Hepatocyte (in vitro differentiated cells): ENCODE measurements around the gene S1PR2. TPM values are rescaled to one million over a fixed set of nuclear protein-coding genes. Genes with fewer than 3 reads are reported as not detected.
A peak's percentile ranks its signal among the peaks of the same experiment; 100 is the strongest.

Experiments
- DNase-seq: peaks from one replicate; pipeline ENCODE4 v3.0.0-alpha.2; 2016; ENCODE audit warnings: low spot score
- H2AFZ ChIP-seq: fragments of 200-600 bp; sonication (generic); 2 replicates; pipeline ENCODE4 v1.6.0; 2016; ENCODE audit warnings: antibody characterized with exemption, mild to moderate bottlenecking
- H3K27ac ChIP-seq: fragments of 200-600 bp; sonication (generic); 2 replicates; pipeline ENCODE4 v1.5.1; 2016; ENCODE audit warnings: mild to moderate bottlenecking
- H3K27me3 ChIP-seq: fragments of 200-600 bp; sonication (generic); 2 replicates; pipeline ENCODE4 v1.6.1; 2016
- H3K36me3 ChIP-seq: fragments of 200-600 bp; sonication (generic); replicated peaks from 2 replicates; pipeline ENCODE4 v1.5.1; 2016; ENCODE audit warnings: low read depth; ENCODE audit not compliant: insufficient read depth
- H3K4me1 ChIP-seq: fragments of 200-600 bp; sonication (generic); 2 replicates; pipeline ENCODE4 v1.5.1; 2016; ENCODE audit warnings: mild to moderate bottlenecking, moderate library complexity; ENCODE audit not compliant: insufficient read depth
- H3K4me2 ChIP-seq: fragments of 200-600 bp; sonication (generic); 2 replicates; pipeline ENCODE4 v1.6.0; 2016
- H3K4me3 ChIP-seq: fragments of 200-600 bp; sonication (generic); 2 replicates; pipeline ENCODE4 v1.5.1; 2016; ENCODE audit warnings: mild to moderate bottlenecking
- H3K79me2 ChIP-seq: fragments of 200-600 bp; sonication (generic); 2 replicates; pipeline ENCODE4 v1.6.0; 2017; ENCODE audit warnings: mild to moderate bottlenecking
- H3K9me2 ChIP-seq: fragments of 200-600 bp; sonication (generic); replicated peaks from 2 replicates; pipeline ENCODE4 v1.6.0; 2017; ENCODE audit warnings: mild to moderate bottlenecking; ENCODE audit not compliant: insufficient read depth
- H3K9me3 ChIP-seq: fragments of 200-600 bp; sonication (generic); 2 replicates; pipeline ENCODE4 v1.5.1; 2016; ENCODE audit warnings: low read depth, mild to moderate bottlenecking
- H4K20me1 ChIP-seq: fragments of 200-600 bp; sonication (generic); 2 replicates; pipeline ENCODE4 v1.6.0; 2016; ENCODE audit warnings: mild to moderate bottlenecking; ENCODE audit not compliant: insufficient read depth, poor library complexity, severe bottlenecking
- EZH2 ChIP-seq: fragments of 200-600 bp; sonication (generic); IDR thresholded peaks from 2 replicates; pipeline ENCODE4 v1.6.1; 2016; ENCODE audit warnings: antibody characterized with exemption, mild to moderate bottlenecking, borderline replicate concordance
- EZH2phosphoT487 ChIP-seq: fragments of 200-600 bp; sonication (generic); IDR thresholded peaks from one replicate; pipeline ENCODE4 v1.6.1; 2018; ENCODE audit warnings: antibody characterized with exemption, mild to moderate bottlenecking, low read depth, moderate library complexity; ENCODE audit not compliant: unreplicated experiment, severe bottlenecking
- WGBS: methylation state at CpG from one replicate; pipeline ENCODE4 v1.1.6; 2016; ENCODE audit warnings: low lambda C conversion rate; ENCODE audit errors: missing lambda C conversion rate; 5-methylcytosine and 5-hydroxymethylcytosine counted together
- polyA plus RNA-seq: library from polyadenylated mRNA; unstranded; fragments of >200 nt; fragmentation: Nextera tagmentation; extraction: Ambion mirVana; gene quantifications from 2 replicates; pipeline ENCODE4 v1.2.1, GENCODE V29; 2016
- total RNA-seq: library from RNA; depleted of rRNA; stranded (reverse); fragments of >200 nt; gene quantifications from 2 replicates; pipeline ENCODE4 v1.2.3, GENCODE V29; 2014
- TF ChIP-seq, protein P1 (sequence below): fragments of 200-600 bp; sonication (generic); IDR thresholded peaks from 2 replicates; pipeline ENCODE4 v1.5.1; 2016; ENCODE audit warnings: antibody characterized with exemption, mild to moderate bottlenecking; ENCODE audit not compliant: poor library complexity

S1PR2 gene
- total and polyA plus RNA-seq, 2 experiments from 2014 or later = 8.6 to 16.1 TPM

DNA sequence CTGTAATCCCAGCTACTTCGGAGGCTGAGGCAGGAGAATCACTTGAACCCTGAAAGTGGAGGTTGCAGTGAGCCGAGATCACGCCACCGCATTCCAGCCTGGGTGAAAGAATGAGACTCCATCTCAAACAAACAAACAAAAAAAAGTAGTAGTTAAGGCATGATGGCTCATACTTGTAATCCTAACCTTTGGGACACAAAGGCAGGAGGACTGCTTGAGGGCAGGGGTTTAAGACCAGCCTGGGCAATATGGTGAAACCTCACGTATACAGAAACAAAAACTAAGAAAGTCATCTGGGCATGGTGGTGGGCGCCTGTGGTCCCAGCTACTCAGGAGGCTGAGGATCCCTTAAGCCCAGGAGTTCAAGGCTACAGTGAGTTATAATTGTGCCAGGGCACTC lies 38.2 kb downstream of the S1PR2 start:
- WGBS = 96% methylated on average over 6 of the region's 6 CpGs
- no peaks in the 10 kb centered on the region for H3K9me3 ChIP-seq
- H3K4me1 ChIP-seq = peaks cover 7% of the 10 kb centered on the region

DNA sequence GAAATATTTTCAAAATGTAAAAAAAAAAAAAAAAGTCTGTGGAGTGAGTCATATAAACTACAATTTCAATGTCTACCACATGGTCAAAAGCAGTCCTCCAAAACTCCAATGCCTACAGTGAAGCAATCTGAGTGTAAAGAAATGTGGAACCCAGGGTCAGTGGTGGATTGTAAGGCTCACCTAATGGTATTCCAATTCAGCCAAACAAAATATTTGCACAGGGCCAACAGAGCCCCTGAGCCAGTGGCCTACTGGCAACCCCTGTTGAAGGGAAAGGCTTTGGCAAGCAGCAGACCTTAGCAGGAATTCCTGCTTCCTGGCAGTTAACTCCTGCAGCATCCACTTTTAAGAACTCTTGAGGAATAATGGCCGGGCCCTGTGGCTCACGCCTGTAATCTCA lies 39.8 kb downstream of the S1PR2 start:
- Histone ChIP-seq H3K36me3 (no peaks in the 10 kb centered on the region), H3K9me2 (no peaks in the 10 kb centered on the region), H3K79me2 (peaks cover 80% of the 10 kb centered on the region), H3K4me2 (no peak overlapping the region), H2AFZ (no peak overlapping the region), H3K4me1 (peaks cover 7% of the 10 kb centered on the region), H4K20me1 (no peaks in the 10 kb centered on the region), H3K4me3 (no peak overlapping the region), H3K27me3 (no peaks in the 10 kb centered on the region), H3K9me3 (no peaks in the 10 kb centered on the region), H3K27ac (no peak overlapping the region)
- WGBS = 92% methylated on average over 2 of the region's 2 CpGs
- TF ChIP-seq EZH2phosphoT487 (no peak), EZH2 (no peak)
- TF ChIP-seq, protein P1, sequence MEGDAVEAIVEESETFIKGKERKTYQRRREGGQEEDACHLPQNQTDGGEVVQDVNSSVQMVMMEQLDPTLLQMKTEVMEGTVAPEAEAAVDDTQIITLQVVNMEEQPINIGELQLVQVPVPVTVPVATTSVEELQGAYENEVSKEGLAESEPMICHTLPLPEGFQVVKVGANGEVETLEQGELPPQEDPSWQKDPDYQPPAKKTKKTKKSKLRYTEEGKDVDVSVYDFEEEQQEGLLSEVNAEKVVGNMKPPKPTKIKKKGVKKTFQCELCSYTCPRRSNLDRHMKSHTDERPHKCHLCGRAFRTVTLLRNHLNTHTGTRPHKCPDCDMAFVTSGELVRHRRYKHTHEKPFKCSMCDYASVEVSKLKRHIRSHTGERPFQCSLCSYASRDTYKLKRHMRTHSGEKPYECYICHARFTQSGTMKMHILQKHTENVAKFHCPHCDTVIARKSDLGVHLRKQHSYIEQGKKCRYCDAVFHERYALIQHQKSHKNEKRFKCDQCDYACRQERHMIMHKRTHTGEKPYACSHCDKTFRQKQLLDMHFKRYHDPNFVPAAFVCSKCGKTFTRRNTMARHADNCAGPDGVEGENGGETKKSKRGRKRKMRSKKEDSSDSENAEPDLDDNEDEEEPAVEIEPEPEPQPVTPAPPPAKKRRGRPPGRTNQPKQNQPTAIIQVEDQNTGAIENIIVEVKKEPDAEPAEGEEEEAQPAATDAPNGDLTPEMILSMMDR = no peak
- no peak for DNase-seq

More for the DNA sequence above, 38.2 kb downstream of the S1PR2 start:
- Histone ChIP-seq H3K4me2 (peak overlapping the region; percentile 99), H2AFZ (no peak overlapping the region), H4K20me1 (no peaks in the 10 kb centered on the region), H3K4me3 (no peak overlapping the region), H3K36me3 (no peaks in the 10 kb centered on the region), H3K9me2 (no peaks in the 10 kb centered on the region), H3K27me3 (no peaks in the 10 kb centered on the region), H3K27ac (no peak overlapping the region), H3K79me2 (peaks cover 64% of the 10 kb centered on the region)
- DNase-seq = no peak
- TF ChIP-seq EZH2phosphoT487 (no peak), EZH2 (no peak)
- TF ChIP-seq, protein P1 = no peak

DNA sequence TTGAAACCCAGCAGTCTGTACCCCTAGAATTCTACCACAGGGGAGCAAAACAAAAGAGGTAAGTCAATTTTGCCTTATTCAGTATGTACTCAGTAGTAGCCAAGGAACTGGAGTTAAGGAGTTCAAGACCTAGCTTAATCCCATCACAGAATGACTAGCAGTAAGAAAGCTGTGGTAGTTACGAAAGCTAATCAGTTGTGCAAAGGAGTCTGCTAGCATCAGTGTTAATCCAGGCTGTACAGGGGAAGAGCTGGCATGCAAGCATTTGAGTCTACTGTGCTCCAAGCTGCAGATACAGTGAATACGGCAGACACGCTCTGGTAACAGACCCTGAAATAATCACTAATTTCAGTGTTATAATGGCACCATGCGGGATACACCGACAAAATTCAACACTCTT lies 41.1 kb downstream of the S1PR2 start:
- Histone ChIP-seq H3K4me1 (peaks cover 7% of the 10 kb centered on the region), H4K20me1 (no peaks in the 10 kb centered on the region)

More for the DNA sequence above, 41.1 kb downstream of the S1PR2 start:
- WGBS = 94% methylated on average over 5 of the region's 5 CpGs
- H3K9me2 ChIP-seq = no peaks in the 10 kb centered on the region
- DNase-seq = no peak
- TF ChIP-seq, protein P1 = no peak
- TF ChIP-seq EZH2phosphoT487 (no peak), EZH2 (no peak)
- no peaks in the 10 kb centered on the region for H3K36me3 ChIP-seq
- H3K9me3 ChIP-seq = no peaks in the 10 kb centered on the region
- no peak overlapping the region for H3K27ac ChIP-seq
- H3K4me3 ChIP-seq = no peak overlapping the region
- no peak overlapping the region for H2AFZ ChIP-seq
- H3K79me2 ChIP-seq = peaks cover 91% of the 10 kb centered on the region
- no peak overlapping the region for H3K4me2 ChIP-seq
- no peaks in the 10 kb centered on the region for H3K27me3 ChIP-seq
